ENCODE results near the gene PPP1R3F. TPM values are rescaled to one million over a fixed set of nuclear protein-coding genes. Genes with fewer than 3 reads are reported as not detected.

PPP1R3F gene
- total and polyA plus RNA-seq, 9 of the 15 experiments (the other 6 are each of a cell fraction or from before 2014, with no cell fraction given) = 0.03 to 0.91 (median 0.43) TPM; not detected in 1

GRCh38 chrX:49244207-49244606 lies 25.4 kb upstream of the PPP1R3F start (continued):
- no peak for TF ChIP-seq ZNF316 (IDR thresholded peaks at IDR 0.05)
- no peak for TF ChIP-seq ZBTB1 (CRISPR knock-in tag; IDR thresholded peaks at IDR 0.05; ENCODE audit: borderline replicate concordance, low read depth)
- TF ChIP-seq SRSF1 (IDR thresholded peaks at IDR 0.05; ENCODE audit: low read depth, low read length) = no peak
- TF ChIP-seq ZNF444 (CRISPR knock-in tag; IDR thresholded peaks at IDR 0.05) = no peak
- TF ChIP-seq SRSF3 (IDR thresholded peaks at IDR 0.05; ENCODE audit: insufficient read depth, low read length) = no peak
- no peak for TF ChIP-seq SMAD2 (IDR thresholded peaks at IDR 0.05; ENCODE audit: low read depth, low read length)
- no peak for TF ChIP-seq MYNN (IDR thresholded peaks at IDR 0.05)
- TF ChIP-seq MYNN (CRISPR knock-in tag; IDR thresholded peaks at IDR 0.05) = no peak
- TF ChIP-seq RAD51 (IDR thresholded peaks at IDR 0.05; ENCODE audit: borderline replicate concordance, low read depth) = no peak
- TF ChIP-seq NFRKB (IDR thresholded peaks at IDR 0.05; ENCODE audit: low read depth) = 0 out of 2 replicates have a peak, but pooled peaks have one; percentile 23
- no peak for TF ChIP-seq SREBF2 (CRISPR knock-in tag; IDR thresholded peaks at IDR 0.05)
- peak; percentile 94 for TF ChIP-seq ELF4 (CRISPR knock-in tag; IDR thresholded peaks at IDR 0.05)
- no peak for TF ChIP-seq SMAD1 (IDR thresholded peaks at IDR 0.05; ENCODE audit: low read depth, low read length, partially characterized antibody)
- TF ChIP-seq PTBP1 (IDR thresholded peaks at IDR 0.05; ENCODE audit: low read depth, low read length) = no peak
- no peak for TF ChIP-seq CBX3 (IDR thresholded peaks at IDR 0.05; ENCODE audit: borderline replicate concordance in 1 of 2, low read length in 2 of 2)
- no peak for TF ChIP-seq NFYB (IDR thresholded peaks at IDR 0.05; ENCODE audit: extremely low read depth, insufficient read length)
- no peak for TF ChIP-seq TRIM25 (IDR thresholded peaks at IDR 0.05; ENCODE audit: borderline replicate concordance)
- no peak for TF ChIP-seq L3MBTL2 (IDR thresholded peaks at IDR 0.05)
- no peak for TF ChIP-seq GTF3C2 (IDR thresholded peaks at IDR 0.05; ENCODE audit: borderline replicate concordance, extremely low read depth, insufficient read length)
- peak; percentile 77; the same call in 1 of the 2 replicates for TF ChIP-seq KHSRP (IDR thresholded peaks at IDR 0.05)
- TF ChIP-seq ZBTB7A (IDR thresholded peaks at IDR 0.05; ENCODE audit: borderline replicate concordance, control insufficient read depth, low read depth, low read length) = no peak
- TF ChIP-seq AFF4 (CRISPR knock-in tag; IDR thresholded peaks at IDR 0.05) = no peak

Measured in K562 (cell line).